Fibroblast of pulmonary artery (primary cell): ENCODE data around the gene EOMES.

Experiments used
- DNase-seq: peaks from one replicate; pipeline ENCODE4 v3.0.0-alpha.2; 2010; ENCODE audit warnings: low read depth
- H3K4me3 ChIP-seq: replicated peaks from 2 replicates; pipeline ENCODE4 v1.5.1; 2011; ENCODE audit warnings: low read depth, mild to moderate bottlenecking, control low read depth, low read length, moderate library complexity
- CTCF ChIP-seq: IDR thresholded peaks from 2 replicates; pipeline ENCODE4 v1.5.1; 2011; ENCODE audit warnings: mild to moderate bottlenecking, control low read depth, low read length, inconsistent platforms; ENCODE audit errors: missing control alignments

EOMES gene

GRCh38 chr3:27708250-27708649 is 13.9 kb downstream of the EOMES start:
- H3K4me3 ChIP-seq: no peak overlapping the region
- TF ChIP-seq CTCF: no peak
- DNase-seq: no peak

- DNase-seq: no peak
- H3K4me3 ChIP-seq: no peak overlapping the region
- TF ChIP-seq CTCF: no peak
Measured at GRCh38 chr3:27699067-27699466, 23.1 kb downstream of the EOMES start.

- no peak for DNase-seq
- TF ChIP-seq CTCF: no peak
Measured at GRCh38 chr3:27696906-27697305, 25.2 kb downstream of the EOMES start.

GRCh38 chr3:27695636-27696035 is 26.5 kb downstream of the EOMES start:
- TF ChIP-seq CTCF: no peak
- no peak for DNase-seq
- no peak overlapping the region for H3K4me3 ChIP-seq

More at GRCh38 chr3:27696906-27697305, 25.2 kb downstream of the EOMES start:
- H3K4me3 ChIP-seq: no peak overlapping the region

- no peak overlapping the region for H3K4me3 ChIP-seq
- no peak for TF ChIP-seq CTCF
- DNase-seq: no peak
Measured at GRCh38 chr3:27688053-27688452, 34.1 kb downstream of the EOMES start.

- no peak overlapping the region for H3K4me3 ChIP-seq
- DNase-seq: peak; percentile 89
- TF ChIP-seq CTCF: no peak
Measured at GRCh38 chr3:27686642-27687041, 35.5 kb downstream of the EOMES start.

- no peak overlapping the region for H3K4me3 ChIP-seq
- no peak for DNase-seq
Measured at GRCh38 chr3:27685474-27685873, 36.6 kb downstream of the EOMES start.

More at GRCh38 chr3:27685474-27685873, 36.6 kb downstream of the EOMES start:
- no peak for TF ChIP-seq CTCF
